GDM1 (cell line): Measurements from ENCODE around the gene TULP4.
"Not testable (repeated sequence)": the region's sequence is repeated elsewhere in the genome, so short reads cannot be mapped to it uniquely, and the experiment has no call there.

Experiments used
- DNase-seq: peaks from one replicate; lab custom pipeline; 2025; lab: John Stamatoyannopoulos, UW

TULP4 gene

DNA sequence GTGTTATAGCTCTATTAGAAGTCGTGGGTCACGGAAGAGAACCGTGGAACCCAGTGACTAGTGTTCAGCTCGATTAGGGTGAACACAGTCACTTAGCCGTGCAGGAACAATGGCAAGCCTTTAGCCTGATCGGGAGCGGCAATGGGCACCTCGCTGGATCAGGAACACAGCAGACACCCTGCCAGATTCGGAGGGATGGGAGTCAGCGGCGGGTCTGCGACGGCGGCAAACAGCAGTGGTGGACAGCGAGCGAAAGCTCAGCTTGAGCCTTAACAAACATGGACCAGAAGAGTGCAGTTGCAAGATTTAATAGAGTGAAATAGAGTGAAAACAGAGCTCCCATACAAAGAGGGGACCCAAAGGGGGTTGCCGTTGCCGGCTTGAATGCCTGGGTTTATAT lies 157.8 kb downstream of the TULP4 start:
- not testable (repeated sequence) for DNase-seq

DNA sequence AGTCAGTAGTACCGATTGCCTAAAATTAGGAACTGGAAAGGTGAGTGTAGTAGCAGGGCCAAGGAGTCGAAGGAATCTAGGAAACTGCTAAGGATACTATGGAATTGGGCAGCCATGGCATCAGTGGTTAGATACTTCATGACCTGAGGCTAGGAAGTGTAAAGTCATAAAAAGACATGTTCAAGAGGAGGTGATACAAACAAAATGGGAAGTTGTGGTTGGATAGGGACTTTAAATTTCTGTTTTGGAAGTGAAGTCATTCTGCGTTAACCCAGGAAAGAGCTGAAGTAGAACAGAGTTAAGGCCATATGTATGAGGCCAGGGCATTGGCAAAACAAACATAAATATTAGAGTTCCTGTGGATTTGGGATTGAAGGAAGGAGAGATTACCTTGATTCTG lies 159.1 kb downstream of the TULP4 start:
- peak; percentile 6 for DNase-seq

DNA sequence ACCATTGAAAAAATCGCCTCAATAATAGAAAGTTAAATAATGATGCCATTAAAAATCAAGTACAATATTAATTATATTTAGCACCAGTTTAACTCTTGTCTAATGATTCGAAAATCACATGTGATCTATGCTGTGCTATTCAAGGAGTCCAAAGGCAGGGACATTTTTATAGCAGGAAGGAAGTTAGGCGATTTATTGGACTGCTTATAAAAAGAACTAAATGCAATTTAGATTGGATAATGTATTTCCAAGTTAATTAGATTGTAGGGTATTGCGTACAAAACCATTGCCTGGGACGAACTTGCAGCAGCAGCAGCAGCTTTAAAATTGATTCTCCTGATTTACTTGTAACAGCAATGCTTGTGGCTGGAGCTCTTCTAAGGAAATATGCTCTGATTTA lies 160.2 kb downstream of the TULP4 start:
- no peak for DNase-seq

DNA sequence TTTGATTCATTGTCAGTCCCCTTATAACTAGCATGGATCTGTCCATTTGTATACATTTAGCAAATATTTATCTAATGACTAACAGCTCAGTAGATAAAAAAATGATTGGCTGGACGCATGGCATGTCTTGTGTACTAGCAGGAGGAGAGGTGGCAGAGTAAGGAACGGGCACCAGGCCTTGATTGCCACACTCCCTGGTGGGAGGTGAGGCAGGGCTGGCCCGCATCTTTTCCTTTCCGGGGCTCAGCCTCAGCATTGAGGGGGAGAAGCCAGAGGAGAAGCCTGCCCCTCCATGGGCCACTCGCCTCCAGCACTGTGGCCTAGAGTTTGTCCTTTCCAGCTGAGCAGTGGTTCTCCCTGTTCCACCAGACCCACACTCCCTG lies 162.7 kb downstream of the TULP4 start:
- no peak for DNase-seq

DNA sequence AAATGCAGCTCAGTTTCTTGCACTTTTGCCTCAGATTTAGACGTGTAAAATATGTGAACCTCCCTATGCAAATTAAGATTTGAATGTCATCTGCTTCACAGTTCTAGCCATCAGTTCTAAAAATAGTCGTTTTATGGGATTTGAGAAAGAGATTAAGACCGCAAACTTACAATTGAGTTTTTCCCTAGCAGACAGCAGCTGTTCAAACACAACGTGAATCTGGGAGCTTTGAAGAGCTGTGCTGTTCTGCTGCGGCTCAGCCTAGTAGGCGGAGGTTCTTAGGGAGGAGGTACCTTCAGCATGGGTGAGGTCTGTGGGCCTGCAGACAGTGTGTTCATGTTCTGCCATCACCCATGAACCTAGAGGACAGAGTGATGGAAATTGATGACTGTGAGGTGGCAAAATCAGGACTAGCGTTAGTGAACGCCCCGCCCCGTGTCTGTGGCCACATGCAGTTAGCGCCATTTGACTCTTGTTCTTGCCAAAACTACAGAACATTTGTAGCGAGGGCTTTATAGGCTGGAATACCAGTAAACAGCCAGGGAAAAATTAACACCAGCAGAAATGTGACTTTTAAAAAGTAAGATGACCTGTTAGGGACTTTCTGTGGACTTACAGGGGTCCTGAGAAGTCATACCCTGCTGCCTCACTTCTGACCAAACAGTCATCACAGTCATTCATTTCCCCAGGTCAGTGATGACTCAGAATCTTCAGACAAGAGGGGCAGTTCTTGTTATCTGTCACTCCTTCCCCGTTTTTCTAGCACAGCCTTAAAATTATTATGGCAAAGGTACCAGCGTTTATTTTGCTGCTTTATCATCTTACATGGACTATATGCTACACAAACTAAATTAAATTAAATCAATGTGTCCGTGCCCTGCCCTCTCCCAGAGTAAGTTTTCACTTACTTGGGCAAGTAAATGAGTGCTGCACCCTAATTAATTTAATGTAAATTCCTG lies 163.4 kb downstream of the TULP4 start:
- no peak for DNase-seq

DNA sequence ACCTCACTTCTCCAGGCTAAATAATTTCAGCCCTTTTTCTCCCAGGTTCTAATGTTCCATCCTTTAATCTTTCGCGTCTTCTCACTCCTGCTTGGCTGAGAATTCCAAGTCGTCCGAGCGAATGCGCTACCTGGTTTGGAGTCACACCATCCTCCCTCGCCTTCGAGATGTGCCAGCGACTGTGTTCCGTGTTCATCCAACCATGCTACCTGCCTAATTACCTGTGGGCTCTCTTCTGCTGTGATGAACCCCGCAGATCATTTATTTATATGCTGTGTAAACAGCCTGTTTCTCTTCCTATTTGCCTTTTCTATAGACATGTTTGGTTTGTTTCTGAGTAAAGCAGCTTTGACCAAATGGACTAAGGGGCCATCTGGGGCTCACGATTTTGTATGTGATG lies 164.1 kb downstream of the TULP4 start:
- DNase-seq: no peak

DNA sequence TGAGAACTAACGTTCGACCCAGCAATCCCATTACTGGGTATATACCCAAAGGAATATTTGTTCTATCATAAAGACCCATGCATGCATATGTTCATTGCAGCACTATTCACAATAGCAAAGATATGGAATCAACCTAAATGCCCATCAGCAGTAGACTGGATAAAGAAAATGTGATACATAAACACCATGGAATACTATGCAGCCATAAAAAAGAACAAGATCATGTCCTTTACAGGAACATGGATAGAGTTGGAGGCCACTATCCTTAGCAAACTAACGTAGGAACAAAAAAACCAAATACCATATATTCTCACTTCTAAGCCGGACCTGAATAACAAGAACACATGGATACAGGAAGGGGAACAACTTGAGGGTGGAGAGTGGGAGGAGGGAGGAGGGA lies 165.5 kb downstream of the TULP4 start:
- not testable (repeated sequence) for DNase-seq

DNA sequence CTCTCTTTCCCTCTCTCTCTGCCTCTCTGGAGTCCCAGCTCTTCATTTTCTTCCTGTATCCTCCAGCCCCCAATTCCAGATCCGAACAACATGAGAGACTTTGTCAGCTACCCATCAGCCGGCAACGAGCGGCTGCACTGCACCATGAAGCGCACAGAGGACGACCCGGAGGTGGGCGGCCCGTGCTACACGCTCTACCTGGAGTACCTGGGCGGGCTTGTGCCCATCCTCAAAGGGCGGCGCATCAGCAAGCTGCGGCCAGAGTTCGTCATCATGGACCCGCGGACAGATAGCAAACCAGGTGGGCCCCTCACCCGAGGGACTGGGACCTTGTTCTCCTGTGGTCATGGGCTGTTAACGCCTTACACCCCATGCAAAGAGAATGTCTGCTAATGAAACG lies 168.7 kb downstream of the TULP4 start:
- no peak for DNase-seq

DNA sequence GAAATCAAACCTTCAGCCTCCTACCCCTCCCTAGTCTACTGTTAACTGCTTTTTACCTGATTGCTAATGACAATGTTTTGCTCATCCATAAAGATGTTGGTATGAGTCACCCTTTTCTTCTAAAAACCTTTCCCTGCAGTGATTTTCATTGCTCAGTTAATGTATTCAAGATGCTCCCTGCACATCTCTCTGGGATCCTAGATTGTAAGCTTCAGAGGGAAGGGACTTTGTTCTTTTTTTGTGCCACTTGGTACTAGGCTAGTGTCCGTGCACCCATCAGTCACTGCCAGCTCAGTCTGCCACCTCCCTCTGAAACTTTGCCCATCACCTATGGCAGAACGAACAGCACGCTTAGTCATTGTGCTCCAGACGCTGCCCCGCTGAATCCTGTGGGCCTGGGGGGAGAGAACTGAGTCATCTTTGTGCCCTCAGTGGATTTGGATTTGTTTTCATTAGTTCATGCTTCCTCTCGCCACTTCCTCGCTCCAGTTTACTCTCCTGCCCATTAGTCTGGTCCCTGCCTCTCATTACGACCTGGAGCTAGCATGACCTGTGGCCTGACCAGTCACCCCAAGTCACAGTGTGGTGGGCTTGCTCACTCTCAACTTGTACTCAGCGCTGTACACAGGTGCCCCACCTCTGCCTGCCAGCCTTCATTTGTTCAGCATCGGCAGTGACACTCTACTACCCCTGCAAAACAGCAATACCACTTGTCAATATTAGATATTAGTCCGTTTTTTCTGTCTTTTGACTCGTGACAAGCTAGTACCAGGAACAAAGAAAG lies 169.6 kb downstream of the TULP4 start:
- DNase-seq: no peak

DNA sequence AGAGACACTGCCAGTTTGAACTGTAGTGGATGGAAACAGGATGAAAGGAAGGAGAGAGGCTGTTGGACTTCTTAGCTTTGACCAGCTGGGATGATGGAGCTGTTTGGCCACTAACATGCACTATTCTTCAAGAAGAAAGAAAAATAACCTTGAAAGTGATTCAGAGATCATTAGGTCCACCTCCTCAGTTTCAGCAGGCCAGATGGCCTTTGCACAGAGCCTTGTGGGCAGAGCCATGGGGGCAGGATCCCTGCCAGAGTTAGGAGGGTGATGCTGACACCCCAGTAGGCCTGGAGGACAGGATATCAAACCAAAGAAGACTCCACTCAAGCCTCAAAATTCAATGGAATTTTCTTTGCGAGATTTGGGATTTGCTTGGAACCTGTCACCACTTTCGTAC lies 173.2 kb downstream of the TULP4 start:
- DNase-seq: no peak

DNA sequence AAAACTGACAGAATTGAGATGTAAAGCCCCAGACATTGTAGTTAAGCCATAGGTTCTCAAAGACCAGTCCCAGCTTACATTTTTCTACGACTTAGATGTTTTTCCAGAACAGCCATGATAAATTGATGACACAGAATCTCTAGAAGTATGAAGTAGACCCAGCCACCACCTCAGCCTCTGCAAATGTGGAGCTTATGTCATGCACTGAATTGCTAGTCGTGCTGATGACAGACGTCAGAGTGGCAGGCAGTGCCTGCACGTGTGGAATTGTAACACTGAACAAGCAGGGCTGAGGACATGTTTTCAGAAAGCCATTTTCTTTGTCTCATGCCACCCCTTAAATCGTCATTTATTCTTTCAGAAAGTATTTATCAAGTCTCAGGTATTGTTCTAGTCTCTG lies 175.2 kb downstream of the TULP4 start:
- no peak for DNase-seq

DNA sequence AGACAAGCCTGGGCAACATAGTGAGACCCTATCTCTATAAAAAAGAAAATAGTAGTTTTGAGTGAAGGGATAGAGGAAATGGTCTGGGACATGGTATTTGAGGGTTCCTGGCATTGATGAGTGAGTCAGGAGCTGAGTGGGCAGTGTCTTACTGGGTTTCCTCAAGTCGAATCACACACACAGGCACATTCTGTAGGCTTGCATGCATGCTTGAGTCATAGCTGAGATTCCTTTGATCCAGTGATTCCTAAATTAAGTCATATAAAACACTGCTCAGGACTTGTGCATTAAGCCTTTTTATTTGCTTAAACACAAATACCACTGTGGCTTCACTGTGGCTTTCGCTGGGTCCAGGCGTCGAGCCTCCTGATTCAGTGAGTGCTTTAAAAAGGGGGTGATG lies 175.8 kb downstream of the TULP4 start:
- DNase-seq: no peak

DNA sequence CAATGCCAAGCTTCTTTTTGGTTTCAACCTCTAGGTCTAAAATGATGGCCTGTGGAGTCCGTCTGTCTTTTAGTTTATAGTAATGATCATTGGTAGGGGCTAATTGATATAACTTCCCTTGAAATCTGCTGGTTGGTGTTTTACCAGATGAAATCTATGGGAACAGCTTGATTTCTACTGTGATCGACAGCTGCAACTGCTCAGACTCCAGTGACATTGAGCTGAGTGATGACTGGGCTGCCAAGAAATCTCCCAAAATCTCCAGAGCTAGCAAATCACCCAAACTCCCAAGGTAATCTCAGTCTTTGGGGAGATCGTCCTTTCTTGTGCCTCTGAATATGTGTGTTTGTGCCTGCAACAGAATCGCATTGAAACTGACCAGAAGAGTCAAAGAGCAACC lies 177.2 kb downstream of the TULP4 start:
- no peak for DNase-seq

DNA sequence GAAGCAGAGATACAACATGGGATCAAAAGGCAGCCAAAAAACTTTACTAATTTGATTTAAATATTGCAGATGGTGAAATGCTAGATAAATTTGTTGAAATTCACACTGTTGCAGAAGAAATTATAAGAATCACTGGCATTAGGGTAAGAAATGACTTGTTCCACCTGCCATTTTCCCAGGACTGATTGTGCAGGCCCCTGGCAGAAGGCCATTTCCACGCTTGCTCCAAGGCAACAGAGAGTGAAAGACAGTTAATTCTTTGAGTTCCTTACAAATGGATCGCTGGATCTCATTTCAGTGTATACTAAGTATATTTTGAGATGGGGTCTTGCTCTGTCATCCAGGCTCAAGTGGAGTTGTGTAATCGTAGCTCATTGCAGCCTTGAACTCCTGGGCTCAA lies 180.6 kb downstream of the TULP4 start:
- DNase-seq: no peak

DNA sequence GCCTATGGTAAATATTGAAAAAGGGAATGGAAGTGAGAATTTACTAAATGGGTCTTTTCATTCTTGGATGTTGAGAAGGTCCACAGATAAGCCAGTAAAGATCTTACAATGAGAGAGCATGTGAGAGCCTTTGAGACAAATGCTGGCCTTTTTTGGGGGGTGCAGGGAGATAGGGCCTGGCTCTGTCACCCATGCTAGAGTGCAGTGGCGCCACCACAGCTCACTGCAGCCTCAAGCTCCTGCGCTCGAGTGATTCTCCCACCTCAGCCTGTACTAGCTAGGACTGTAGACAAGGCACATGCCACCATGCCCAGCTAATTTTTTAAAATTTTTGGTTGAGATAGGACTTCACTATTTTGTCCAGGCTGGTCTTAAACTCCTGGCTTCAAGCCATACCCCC lies 184.4 kb downstream of the TULP4 start:
- DNase-seq: no peak

DNA sequence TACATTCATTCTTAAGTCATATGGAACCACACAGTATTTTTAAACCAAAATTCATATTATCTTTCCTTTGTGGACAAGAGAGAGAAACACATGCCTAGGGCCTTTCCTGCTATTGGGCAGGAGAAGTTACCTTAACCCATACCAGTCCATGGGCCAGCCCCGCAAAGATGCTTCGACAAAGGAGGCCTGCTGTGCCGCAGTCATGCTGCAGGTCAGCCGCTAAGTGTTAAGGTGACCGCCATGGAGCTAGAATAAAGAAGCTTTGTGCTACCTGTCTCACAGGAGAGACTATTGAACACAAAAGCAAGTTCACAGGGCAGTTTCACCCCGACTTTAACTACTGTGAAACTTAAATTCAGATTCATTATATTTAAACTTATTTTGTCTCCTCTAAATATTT lies 185.4 kb downstream of the TULP4 start:
- no peak for DNase-seq

DNA sequence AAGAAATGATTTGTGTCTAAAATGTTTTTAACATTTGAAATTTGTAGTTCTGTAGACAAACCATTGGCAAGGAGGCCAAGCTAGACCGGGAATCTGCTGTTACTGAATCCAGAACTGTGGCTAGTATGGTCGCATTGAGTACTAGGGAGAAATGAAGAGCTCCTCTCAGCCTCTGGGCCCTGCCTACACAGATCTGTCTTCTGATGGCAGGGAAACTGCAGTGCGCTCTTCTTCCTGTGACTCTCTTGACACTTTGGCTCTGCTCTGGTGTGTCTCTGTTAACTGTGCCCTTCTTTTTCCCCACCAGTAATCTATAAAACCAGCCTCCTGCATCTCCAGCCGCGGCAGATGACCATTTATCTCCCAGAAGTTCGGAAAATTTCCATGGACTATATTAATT lies 186.1 kb downstream of the TULP4 start:
- DNase-seq: no peak

DNA sequence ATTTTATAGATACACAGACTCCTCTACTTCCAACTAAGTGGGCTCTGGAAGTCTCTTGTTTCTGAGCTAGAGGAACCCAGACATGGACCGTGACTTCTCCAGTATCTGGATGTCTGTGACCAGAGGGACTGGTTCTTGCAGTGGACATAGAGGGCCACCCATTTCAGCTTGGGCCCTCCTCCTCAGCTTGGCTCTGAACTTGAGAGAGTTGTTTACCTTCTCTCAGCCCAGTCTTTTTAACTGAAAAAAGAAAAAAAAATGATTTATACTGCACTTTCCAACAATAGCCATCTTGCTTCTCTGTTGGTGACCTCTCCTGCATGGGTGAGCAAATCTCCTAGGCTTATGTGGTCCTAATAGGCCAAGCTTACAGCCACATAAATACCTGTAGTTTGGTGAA lies 187.3 kb downstream of the TULP4 start:
- DNase-seq: no peak

DNA sequence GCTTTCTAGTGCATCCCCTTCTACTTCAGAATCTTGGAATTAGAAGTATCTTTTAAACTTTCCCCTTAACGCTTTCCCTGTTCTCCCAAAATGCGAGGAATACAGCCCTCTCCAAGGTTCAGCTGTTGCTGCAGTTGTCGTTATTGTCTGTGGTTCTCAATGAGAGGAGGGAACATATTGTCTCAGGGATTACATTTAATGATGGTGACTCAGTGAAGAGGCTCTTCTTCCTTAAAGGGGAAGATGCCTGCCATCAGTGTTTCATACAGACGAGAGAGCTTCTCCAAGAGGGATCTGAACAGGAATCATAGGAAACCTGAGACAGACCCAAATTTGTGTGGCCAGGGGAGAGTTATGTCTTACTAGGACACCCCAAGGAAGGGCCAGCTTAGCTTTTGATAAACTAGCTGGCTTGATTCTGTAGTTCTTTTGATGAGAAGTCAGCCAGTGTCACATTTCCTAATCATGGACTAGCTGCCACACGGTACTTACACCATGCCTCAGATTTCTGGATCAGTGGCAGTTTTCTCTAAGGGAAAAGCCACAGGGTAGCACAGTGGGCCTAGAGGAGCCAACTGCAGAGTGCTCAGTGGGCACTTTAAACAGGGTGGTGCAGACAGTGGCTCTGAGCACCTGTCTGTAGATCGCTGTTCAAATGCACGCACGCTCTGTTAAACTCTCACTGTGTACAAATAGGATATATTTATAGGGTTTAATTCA lies 187.9 kb downstream of the TULP4 start:
- no peak for DNase-seq

DNA sequence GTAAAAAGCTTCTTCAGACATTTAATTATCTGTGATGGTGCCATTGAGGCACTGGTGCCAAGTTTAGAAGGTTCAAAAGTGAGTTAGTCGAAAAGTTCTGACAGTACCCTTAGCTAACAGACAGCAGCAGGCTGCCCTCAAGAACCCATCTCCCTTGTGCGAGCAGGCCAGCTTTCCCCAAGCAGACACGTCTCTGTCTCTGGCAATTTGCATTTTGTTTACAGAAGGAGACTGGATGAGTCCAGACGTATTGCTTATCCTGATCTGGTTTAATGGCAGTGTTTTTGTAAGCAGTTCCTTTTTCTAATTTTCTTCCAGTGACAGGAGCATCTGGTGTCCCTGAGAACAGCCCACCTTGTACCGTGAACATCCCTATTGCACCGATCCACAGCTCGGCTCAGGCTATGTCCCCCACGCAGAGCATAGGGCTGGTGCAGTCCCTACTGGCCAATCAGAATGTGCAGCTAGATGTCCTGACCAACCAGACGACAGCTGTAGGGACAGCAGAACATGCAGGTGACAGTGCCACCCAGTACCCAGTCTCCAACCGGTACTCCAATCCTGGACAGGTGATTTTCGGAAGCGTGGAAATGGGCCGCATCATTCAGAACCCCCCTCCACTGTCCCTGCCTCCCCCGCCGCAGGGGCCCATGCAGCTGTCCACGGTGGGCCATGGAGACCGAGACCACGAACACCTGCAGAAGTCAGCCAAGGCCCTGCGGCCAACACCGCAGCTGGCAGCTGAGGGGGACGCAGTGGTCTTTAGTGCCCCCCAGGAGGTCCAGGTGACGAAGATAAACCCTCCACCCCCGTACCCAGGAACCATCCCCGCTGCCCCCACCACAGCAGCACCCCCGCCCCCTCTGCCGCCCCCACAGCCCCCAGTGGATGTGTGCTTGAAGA lies 189.3 kb downstream of the TULP4 start:
- no peak for DNase-seq

DNA sequence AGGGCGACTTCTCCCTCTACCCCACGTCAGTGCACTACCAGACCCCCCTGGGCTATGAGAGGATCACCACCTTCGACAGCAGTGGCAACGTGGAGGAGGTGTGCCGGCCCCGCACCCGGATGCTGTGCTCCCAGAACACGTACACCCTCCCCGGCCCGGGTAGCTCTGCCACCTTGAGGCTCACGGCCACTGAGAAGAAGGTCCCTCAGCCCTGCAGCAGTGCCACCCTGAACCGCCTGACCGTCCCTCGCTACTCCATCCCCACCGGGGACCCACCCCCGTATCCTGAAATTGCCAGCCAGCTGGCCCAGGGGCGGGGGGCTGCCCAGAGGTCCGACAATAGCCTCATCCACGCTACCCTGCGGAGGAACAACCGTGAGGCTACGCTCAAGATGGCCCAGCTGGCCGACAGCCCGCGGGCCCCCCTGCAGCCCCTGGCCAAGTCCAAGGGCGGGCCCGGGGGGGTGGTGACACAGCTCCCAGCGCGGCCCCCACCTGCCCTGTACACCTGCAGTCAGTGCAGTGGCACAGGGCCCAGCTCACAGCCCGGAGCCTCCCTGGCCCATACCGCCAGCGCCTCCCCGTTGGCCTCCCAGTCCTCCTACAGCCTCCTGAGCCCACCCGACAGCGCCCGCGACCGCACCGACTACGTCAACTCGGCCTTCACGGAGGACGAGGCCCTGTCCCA lies 190.1 kb downstream of the TULP4 start:
- DNase-seq: no peak
